OCI-LY7 (cell line): Measurements from ENCODE around the gene DCDC2C. TPM values are rescaled to one million over a fixed set of nuclear protein-coding genes. Genes with fewer than 3 reads are reported as not detected.

Experiments
- BruUV-seq: library from RNA; stranded (reverse); fragments of 400-500 nt; replicated peaks from 2 replicates; lab custom pipeline; 2021; lab: Mats Ljungman, UMichigan
- CTCF ChIA-PET: fragments of 300-600 bp; sonication (Branson Sonifier 250); formaldehyde crosslinking; loops from one replicate; lab custom pipeline; 2022; ENCODE audit warnings: antibody characterized with exemption; ENCODE audit not compliant: unreplicated experiment; lab: Charles Lee
- POLR2A ChIA-PET: fragments of 300-600 bp; sonication (Branson Sonifier 250); formaldehyde crosslinking; loops from one replicate; lab custom pipeline; 2022; ENCODE audit warnings: antibody characterized with exemption; lab: Charles Lee
- DNase-seq: peaks from one replicate; pipeline ENCODE4 v3.0.0-alpha.2; 2015; ENCODE audit warnings: low spot score
- H2AFZ ChIP-seq: fragments of 200-600 bp; sonication (generic), shearing (Covaris generic); 2 replicates; pipeline ENCODE4 v1.6.1; 2014; ENCODE audit warnings: mild to moderate bottlenecking, antibody characterized with exemption, low read length, moderate library complexity
- H3K27ac ChIP-seq: fragments of 200-600 bp; sonication (generic); 2 replicates; pipeline ENCODE4 v1.5.1; 2014; ENCODE audit warnings: mixed run types, low read depth, mild to moderate bottlenecking, moderate library complexity, low read length, inconsistent platforms; ENCODE audit not compliant: poor library complexity, severe bottlenecking
- H3K36me3 ChIP-seq: fragments of 200-600 bp; sonication (generic); 2 replicates; pipeline ENCODE4 v1.6.1; 2014; ENCODE audit warnings: mild to moderate bottlenecking, antibody characterized with exemption, low read length, moderate library complexity, mixed read lengths; ENCODE audit not compliant: insufficient read depth
- H3K4me1 ChIP-seq: fragments of 200-600 bp; sonication (generic); 2 replicates; pipeline ENCODE4 v1.5.1; 2014; ENCODE audit warnings: mild to moderate bottlenecking, low read length; ENCODE audit not compliant: insufficient read depth, poor library complexity, severe bottlenecking
- H3K4me2 ChIP-seq: fragments of 200-600 bp; sonication (generic); 2 replicates; pipeline ENCODE4 v1.6.1; 2014; ENCODE audit warnings: mild to moderate bottlenecking, low read length
- H3K4me3 ChIP-seq: fragments of 200-600 bp; sonication (generic); 2 replicates; pipeline ENCODE4 v1.5.1; 2014; ENCODE audit warnings: mild to moderate bottlenecking, low read depth, low read length; ENCODE audit not compliant: poor library complexity, severe bottlenecking
- H3K79me2 ChIP-seq: fragments of 200-600 bp; sonication (generic); 2 replicates; pipeline ENCODE4 v1.6.1; 2016; ENCODE audit warnings: low read depth, mild to moderate bottlenecking, low read length, moderate library complexity, mixed read lengths; ENCODE audit not compliant: insufficient read depth
- H3K9me2 ChIP-seq: fragments of 200-600 bp; sonication (generic); 2 replicates; pipeline ENCODE4 v1.6.1; 2016; ENCODE audit warnings: mild to moderate bottlenecking, low read length, mixed read lengths; ENCODE audit not compliant: insufficient read depth
- H3K9me3 ChIP-seq: fragments of 200-600 bp; sonication (generic); 2 replicates; pipeline ENCODE4 v1.6.1; 2014; ENCODE audit warnings: mild to moderate bottlenecking, mixed run types, low read length, mixed read lengths
- H4K20me1 ChIP-seq: fragments of 200-600 bp; sonication (generic); 2 replicates; pipeline ENCODE4 v1.6.1; 2014; ENCODE audit warnings: mild to moderate bottlenecking, antibody characterized with exemption, low read length, moderate library complexity, mixed read lengths; ENCODE audit not compliant: insufficient read depth
- CTCF ChIP-seq: fragments of 200-600 bp; sonication (generic); conservative IDR thresholded peaks from 2 replicates; pipeline ENCODE4 v1.5.1; 2014; ENCODE audit warnings: mild to moderate bottlenecking, antibody characterized with exemption, low read length, moderate library complexity, mixed read lengths
- EZH2phosphoT487 ChIP-seq: fragments of 200-600 bp; sonication (generic); IDR thresholded peaks from 2 replicates; pipeline ENCODE4 v1.6.1; 2018; ENCODE audit warnings: low read depth, borderline replicate concordance, mild to moderate bottlenecking, mixed run types, antibody characterized with exemption, low read length, moderate library complexity, mixed read lengths
- intact Hi-C: fragments of 100-400 bp; cut with micrococcal nuclease; formaldehyde crosslinking; loops from one replicate; pipeline ENCODE4 v1.10.0; 2022; ENCODE audit not compliant: unreplicated experiment
- total RNA-seq, 2 experiments: library from RNA; depleted of rRNA in 1 of 2; stranded (reverse); fragments of >200 nt in 1 of 2; shearing (Covaris generic) in 1 of 2; gene quantifications; 2 replicates each; pipeline ENCODE4 v1.2.3, GENCODE V29; 2014 to 2022

Gene DCDC2C
- total RNA-seq, 2 experiments from 2014 or later, result not detected

- intact Hi-C loops, result no loop called here
- no peak for TF ChIP-seq CTCF
- TF ChIP-seq EZH2phosphoT487, result no peak
- no peak for DNase-seq
- Histone ChIP-seq H3K36me3 (no peaks in the 10 kb centered on the region), H3K4me1 (no peaks in the 10 kb centered on the region), H4K20me1 (no peaks in the 10 kb centered on the region), H3K27ac (no peak overlapping the region), H3K4me2 (no peak overlapping the region), H3K9me3 (no peaks in the 10 kb centered on the region), H3K79me2 (no peaks in the 10 kb centered on the region), H3K4me3 (no peak overlapping the region), H2AFZ (no peak overlapping the region), H3K9me2 (no peaks in the 10 kb centered on the region)
- BruUV-seq, result no TSS peak
- CTCF ChIA-PET, result no interaction called here
- POLR2A ChIA-PET, result no interaction called here
These were observed 50.2 kb downstream of the DCDC2C start for GRCh38 chr2:3753561-3753960.

DNA sequence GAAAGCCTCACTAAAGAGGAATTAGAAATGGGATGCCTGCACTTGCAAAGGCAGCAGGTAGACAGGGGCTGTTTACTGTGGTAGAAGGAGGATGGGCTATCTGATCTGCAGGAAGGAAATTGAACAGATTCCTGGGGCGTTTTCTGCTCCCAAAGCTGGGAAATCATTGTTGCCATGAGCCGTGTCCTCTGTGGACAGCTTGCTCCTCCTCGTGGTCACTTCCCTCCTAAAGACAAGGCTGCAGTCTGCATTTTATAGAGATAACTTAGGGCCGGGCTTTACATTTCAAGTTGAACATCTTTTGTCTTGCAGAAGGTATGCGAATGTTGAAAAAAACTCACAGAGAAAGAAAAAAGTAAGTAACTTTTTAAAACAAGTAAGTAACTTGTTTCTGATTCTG is 50.9 kb downstream of the DCDC2C start:
- Histone ChIP-seq H3K36me3 (no peaks in the 10 kb centered on the region), H3K4me1 (no peaks in the 10 kb centered on the region), H3K9me3 (no peaks in the 10 kb centered on the region), H3K27ac (no peak overlapping the region), H3K4me2 (no peak overlapping the region), H3K4me3 (no peak overlapping the region), H3K79me2 (no peaks in the 10 kb centered on the region), H3K9me2 (no peaks in the 10 kb centered on the region), H2AFZ (no peak overlapping the region), H4K20me1 (no peaks in the 10 kb centered on the region)
- ChIA-PET CTCF (no interaction called here), POLR2A (no interaction called here)
- DNase-seq, result no peak
- no TSS peak for BruUV-seq
- TF ChIP-seq EZH2phosphoT487, result no peak
- TF ChIP-seq CTCF, result no peak
- intact Hi-C loops, result no loop called here

GRCh38 chr2:3754795-3755194 is 51.4 kb downstream of the DCDC2C start:
- no TSS peak for BruUV-seq
- POLR2A ChIA-PET, result no interaction called here
- Histone ChIP-seq H4K20me1 (no peaks in the 10 kb centered on the region), H3K4me3 (no peak overlapping the region), H3K36me3 (no peaks in the 10 kb centered on the region), H3K9me3 (no peaks in the 10 kb centered on the region), H2AFZ (no peak overlapping the region), H3K9me2 (no peaks in the 10 kb centered on the region), H3K27ac (no peak overlapping the region), H3K79me2 (no peaks in the 10 kb centered on the region), H3K4me1 (no peaks in the 10 kb centered on the region), H3K4me2 (no peak overlapping the region)
- no peak for DNase-seq
- intact Hi-C loops, result no loop called here
- TF ChIP-seq CTCF (no peak), EZH2phosphoT487 (no peak)
- CTCF ChIA-PET, result no interaction called here
